Measurements from ENCODE around the gene TPM1. TPM values are rescaled to one million over a fixed set of nuclear protein-coding genes. Genes with fewer than 3 reads are reported as not detected.

The TPM1 gene
- total and polyA plus RNA-seq, 2 donors (not counting 1 experiment from before 2014, with no cell fraction given), result 5.5 to 20.3 TPM

DNA sequence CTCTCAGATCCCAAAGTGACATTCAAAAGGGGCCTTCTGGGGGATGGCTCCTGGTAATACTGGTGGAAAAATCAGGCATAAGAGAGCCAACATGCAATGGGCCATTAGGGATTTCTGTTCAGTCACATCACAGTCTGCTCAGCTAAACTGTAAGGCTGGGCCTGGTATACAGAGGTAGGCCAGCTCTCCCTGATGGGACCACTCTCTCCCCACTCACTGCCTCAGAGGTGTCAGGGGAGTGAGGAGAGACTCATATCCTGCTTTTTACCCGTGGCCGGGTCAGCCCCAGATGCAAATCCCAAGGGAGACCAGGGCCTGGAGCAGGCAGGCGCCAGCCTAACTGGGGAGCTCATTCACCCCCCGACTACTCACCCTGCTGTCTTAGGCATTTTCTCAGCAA lies 48.1 kb upstream of the TPM1 start:
- POLR2A ChIA-PET, result no interaction called here
- intact Hi-C loops (cut with micrococcal nuclease), result no loop called here
- DNase-seq, result no peak
- Mint-ChIP-seq H3K4me3 (no peak overlapping the region), H3K4me1 (no peaks in the 10 kb centered on the region), H3K27me3 (peaks cover 28% of the 10 kb centered on the region), H3K9me3 (ENCODE audit: insufficient read depth) (no peaks in the 10 kb centered on the region), H3K27ac (no peak overlapping the region)
- ATAC-seq (ENCODE audit: low read depth), result no peak
- 77% methylated on average over 4 of the region's 4 CpGs for WGBS (ENCODE audit: insufficient coverage)
- Histone ChIP-seq H3K4me1 (ENCODE audit: control insufficient read depth in 2 of 2, insufficient read depth in 2 of 2, low read length in 2 of 2) (no peaks in the 10 kb centered on the region), H3K27me3 (replicated peaks in 1 of 4; ENCODE audit: control extremely low read depth in 1 of 4, control insufficient read depth in 3 of 4, insufficient read depth in 4 of 4, low read length in 3 of 4) (peaks cover 0 to 6% (median 1%) of the 10 kb centered on the region in 4 experiments), H4K20me1 (ENCODE audit: control insufficient read depth, insufficient read depth, low read length, poor library complexity, severe bottlenecking) (no peaks in the 10 kb centered on the region), H3K36me3 (replicated peaks in 1 of 2; ENCODE audit: control extremely low read depth in 1 of 2, control insufficient read depth in 1 of 2, extremely low read depth in 1 of 2, insufficient read depth in 2 of 2, low read length in 1 of 2) (no peaks in the 10 kb centered on the region), H3K9me3 (ENCODE audit: control extremely low read depth in 1 of 3, control insufficient read depth in 2 of 3, insufficient read depth in 1 of 3, low read length in 2 of 3) (no peaks in the 10 kb centered on the region), H3K4me2 (replicated peaks; ENCODE audit: low read depth, low read length, poor library complexity, severe bottlenecking) (no peak overlapping the region), H3K4me3 (ENCODE audit: control extremely low read depth in 1 of 5, extremely low read depth in 1 of 5, insufficient read depth in 1 of 5, low read depth in 2 of 5, low read length in 4 of 5) (no peak overlapping the region), H3K9ac (ENCODE audit: low read length) (no peak overlapping the region), H3K27ac (ENCODE audit: low read length in 2 of 2) (no peak overlapping the region), H2AFZ (ENCODE audit: insufficient read depth, low read depth, low read length, poor library complexity, severe bottlenecking) (no peak overlapping the region), H3K79me2 (ENCODE audit: control insufficient read depth, insufficient read depth, low read length) (no peaks in the 10 kb centered on the region)
- CTCF ChIA-PET, result no interaction called here
- TF ChIP-seq, protein P1, sequence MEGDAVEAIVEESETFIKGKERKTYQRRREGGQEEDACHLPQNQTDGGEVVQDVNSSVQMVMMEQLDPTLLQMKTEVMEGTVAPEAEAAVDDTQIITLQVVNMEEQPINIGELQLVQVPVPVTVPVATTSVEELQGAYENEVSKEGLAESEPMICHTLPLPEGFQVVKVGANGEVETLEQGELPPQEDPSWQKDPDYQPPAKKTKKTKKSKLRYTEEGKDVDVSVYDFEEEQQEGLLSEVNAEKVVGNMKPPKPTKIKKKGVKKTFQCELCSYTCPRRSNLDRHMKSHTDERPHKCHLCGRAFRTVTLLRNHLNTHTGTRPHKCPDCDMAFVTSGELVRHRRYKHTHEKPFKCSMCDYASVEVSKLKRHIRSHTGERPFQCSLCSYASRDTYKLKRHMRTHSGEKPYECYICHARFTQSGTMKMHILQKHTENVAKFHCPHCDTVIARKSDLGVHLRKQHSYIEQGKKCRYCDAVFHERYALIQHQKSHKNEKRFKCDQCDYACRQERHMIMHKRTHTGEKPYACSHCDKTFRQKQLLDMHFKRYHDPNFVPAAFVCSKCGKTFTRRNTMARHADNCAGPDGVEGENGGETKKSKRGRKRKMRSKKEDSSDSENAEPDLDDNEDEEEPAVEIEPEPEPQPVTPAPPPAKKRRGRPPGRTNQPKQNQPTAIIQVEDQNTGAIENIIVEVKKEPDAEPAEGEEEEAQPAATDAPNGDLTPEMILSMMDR (IDR thresholded peaks at IDR 0.05), result no peak
- no peak for TF ChIP-seq EZH2 (IDR thresholded peaks at IDR 0.05; ENCODE audit: borderline replicate concordance, insufficient read depth, low read depth, low read length, poor library complexity, severe bottlenecking)

GRCh38 chr15:62994975-62995681 lies 47.4 kb upstream of the TPM1 start:
- Histone ChIP-seq H2AFZ (ENCODE audit: insufficient read depth, low read depth, low read length, poor library complexity, severe bottlenecking) (no peak overlapping the region), H3K79me2 (ENCODE audit: control insufficient read depth, insufficient read depth, low read length) (no peaks in the 10 kb centered on the region), H3K27ac (ENCODE audit: low read length in 2 of 2) (no peak overlapping the region), H3K9me3 (ENCODE audit: control extremely low read depth in 1 of 3, control insufficient read depth in 2 of 3, insufficient read depth in 1 of 3, low read length in 2 of 3) (no peaks in the 10 kb centered on the region), H4K20me1 (ENCODE audit: control insufficient read depth, insufficient read depth, low read length, poor library complexity, severe bottlenecking) (no peaks in the 10 kb centered on the region), H3K4me3 (ENCODE audit: control extremely low read depth in 1 of 5, extremely low read depth in 1 of 5, insufficient read depth in 1 of 5, low read depth in 2 of 5, low read length in 4 of 5) (no peak overlapping the region), H3K27me3 (replicated peaks in 1 of 4; ENCODE audit: control extremely low read depth in 1 of 4, control insufficient read depth in 3 of 4, insufficient read depth in 4 of 4, low read length in 3 of 4) (peaks cover 0 to 6% (median 2%) of the 10 kb centered on the region in 4 experiments), H3K4me1 (ENCODE audit: control insufficient read depth in 2 of 2, insufficient read depth in 2 of 2, low read length in 2 of 2) (no peaks in the 10 kb centered on the region), H3K4me2 (replicated peaks; ENCODE audit: low read depth, low read length, poor library complexity, severe bottlenecking) (no peak overlapping the region), H3K9ac (ENCODE audit: low read length) (no peak overlapping the region), H3K36me3 (replicated peaks in 1 of 2; ENCODE audit: control extremely low read depth in 1 of 2, control insufficient read depth in 1 of 2, extremely low read depth in 1 of 2, insufficient read depth in 2 of 2, low read length in 1 of 2) (no peaks in the 10 kb centered on the region)
- H3K4me3 Mint-ChIP-seq, result no peak overlapping the region
- H3K27me3 Mint-ChIP-seq, result peaks cover 24% of the 10 kb centered on the region
- WGBS (ENCODE audit: insufficient coverage), result 100% methylated on average over 1 of the region's 3 CpGs
- TF ChIP-seq EZH2 (IDR thresholded peaks at IDR 0.05; ENCODE audit: borderline replicate concordance, insufficient read depth, low read depth, low read length, poor library complexity, severe bottlenecking), result no peak
- TF ChIP-seq, protein P1 (IDR thresholded peaks at IDR 0.05), result no peak
- ChIA-PET CTCF (no interaction called here), POLR2A (no interaction called here)
- no peaks in the 10 kb centered on the region for H3K4me1 Mint-ChIP-seq
- H3K9me3 Mint-ChIP-seq (ENCODE audit: insufficient read depth), result no peaks in the 10 kb centered on the region
- no peak overlapping the region for H3K27ac Mint-ChIP-seq
- no peak for ATAC-seq (ENCODE audit: low read depth)
- no peak for DNase-seq
- intact Hi-C loops (cut with micrococcal nuclease), result no loop called here

Measured in B cell (primary cell).